ENCODE measurements around the gene PVRIG. TPM values are rescaled to one million over a fixed set of nuclear protein-coding genes. Genes with fewer than 3 reads are reported as not detected.

PVRIG gene
- total and polyA plus RNA-seq, 2 experiments from 2014 or later: 1.4 TPM; not detected in 1

DNA sequence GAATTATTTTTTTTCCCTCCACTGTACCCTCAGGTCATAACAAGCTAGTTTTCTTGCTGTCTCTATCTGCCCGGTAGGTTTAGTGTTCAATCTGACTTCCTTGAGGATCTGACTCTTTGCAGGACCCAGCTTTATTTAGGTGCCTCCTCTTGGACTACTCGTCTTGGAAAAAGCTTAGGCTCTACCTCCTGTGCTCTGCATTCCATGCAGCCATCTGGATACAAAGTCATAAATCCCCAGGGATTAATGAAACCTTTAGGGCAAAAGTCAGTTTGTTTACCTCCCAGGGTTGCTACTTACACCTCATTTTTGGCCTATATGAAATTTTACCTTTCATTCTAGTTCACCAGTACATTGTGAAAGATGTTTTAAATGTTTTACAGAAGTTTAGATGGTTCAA lies 34.0 kb upstream of the PVRIG start:
- Histone ChIP-seq H3K36me3 (replicated peaks; ENCODE audit: insufficient read depth, low read depth) (no peaks in the 10 kb centered on the region), H3K4me3 (no peak overlapping the region), H3K27ac (no peak overlapping the region), H3K4me1 (ENCODE audit: insufficient read depth) (no peaks in the 10 kb centered on the region), H3K4me2 (no peak overlapping the region), H4K20me1 (ENCODE audit: insufficient read depth, poor library complexity, severe bottlenecking) (no peaks in the 10 kb centered on the region), H3K27me3 (peaks cover 4% of the 10 kb centered on the region), H3K9me3 (ENCODE audit: low read depth) (no peaks in the 10 kb centered on the region), H3K79me2 (no peaks in the 10 kb centered on the region), H2AFZ (no peak overlapping the region), H3K9me2 (replicated peaks; ENCODE audit: insufficient read depth) (no peaks in the 10 kb centered on the region)
- no peak for DNase-seq (ENCODE audit: low spot score)
- WGBS (ENCODE audit: low lambda C conversion rate, missing lambda C conversion rate): 43% methylated on average over 2 of the region's 2 CpGs
- TF ChIP-seq, protein P1, sequence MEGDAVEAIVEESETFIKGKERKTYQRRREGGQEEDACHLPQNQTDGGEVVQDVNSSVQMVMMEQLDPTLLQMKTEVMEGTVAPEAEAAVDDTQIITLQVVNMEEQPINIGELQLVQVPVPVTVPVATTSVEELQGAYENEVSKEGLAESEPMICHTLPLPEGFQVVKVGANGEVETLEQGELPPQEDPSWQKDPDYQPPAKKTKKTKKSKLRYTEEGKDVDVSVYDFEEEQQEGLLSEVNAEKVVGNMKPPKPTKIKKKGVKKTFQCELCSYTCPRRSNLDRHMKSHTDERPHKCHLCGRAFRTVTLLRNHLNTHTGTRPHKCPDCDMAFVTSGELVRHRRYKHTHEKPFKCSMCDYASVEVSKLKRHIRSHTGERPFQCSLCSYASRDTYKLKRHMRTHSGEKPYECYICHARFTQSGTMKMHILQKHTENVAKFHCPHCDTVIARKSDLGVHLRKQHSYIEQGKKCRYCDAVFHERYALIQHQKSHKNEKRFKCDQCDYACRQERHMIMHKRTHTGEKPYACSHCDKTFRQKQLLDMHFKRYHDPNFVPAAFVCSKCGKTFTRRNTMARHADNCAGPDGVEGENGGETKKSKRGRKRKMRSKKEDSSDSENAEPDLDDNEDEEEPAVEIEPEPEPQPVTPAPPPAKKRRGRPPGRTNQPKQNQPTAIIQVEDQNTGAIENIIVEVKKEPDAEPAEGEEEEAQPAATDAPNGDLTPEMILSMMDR (IDR thresholded peaks at IDR 0.05; ENCODE audit: poor library complexity): no peak
- TF ChIP-seq EZH2phosphoT487 (IDR thresholded peaks at IDR 0.05; ENCODE audit: low read depth, severe bottlenecking, unreplicated experiment) (no peak), EZH2 (IDR thresholded peaks at IDR 0.05; ENCODE audit: borderline replicate concordance) (no peak)

DNA sequence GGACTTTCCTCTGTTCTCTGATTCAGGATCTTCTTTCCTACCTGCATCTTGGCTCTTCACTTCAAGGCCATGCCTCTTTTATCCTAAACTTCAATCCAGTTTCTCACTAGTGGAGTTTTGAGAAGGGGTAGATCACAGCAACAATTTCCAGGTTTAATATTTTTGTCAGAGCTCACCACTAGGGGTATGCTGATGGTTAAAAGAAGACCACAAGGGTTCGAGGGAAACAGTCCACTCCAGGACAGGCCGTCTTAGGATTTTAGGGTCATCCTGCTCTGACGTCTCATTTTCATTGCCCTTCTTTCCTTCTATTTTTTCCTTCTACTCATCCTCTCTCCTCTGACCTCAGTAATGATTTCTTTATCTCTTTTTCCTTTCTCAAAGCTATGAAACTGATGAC lies 30.7 kb upstream of the PVRIG start:
- Histone ChIP-seq H3K27me3 (no peaks in the 10 kb centered on the region), H3K4me3 (no peak overlapping the region), H3K36me3 (replicated peaks; ENCODE audit: insufficient read depth, low read depth) (no peaks in the 10 kb centered on the region), H3K4me1 (ENCODE audit: insufficient read depth) (no peaks in the 10 kb centered on the region), H3K79me2 (no peaks in the 10 kb centered on the region), H3K27ac (no peak overlapping the region), H3K9me2 (replicated peaks; ENCODE audit: insufficient read depth) (no peaks in the 10 kb centered on the region), H3K9me3 (ENCODE audit: low read depth) (no peaks in the 10 kb centered on the region), H4K20me1 (ENCODE audit: insufficient read depth, poor library complexity, severe bottlenecking) (no peaks in the 10 kb centered on the region), H3K4me2 (no peak overlapping the region), H2AFZ (no peak overlapping the region)
- DNase-seq (ENCODE audit: low spot score): no peak
- whole genome bisulfite sequencing (ENCODE audit: low lambda C conversion rate, missing lambda C conversion rate): 65% methylated on average over 3 of the region's 3 CpGs
- TF ChIP-seq EZH2phosphoT487 (IDR thresholded peaks at IDR 0.05; ENCODE audit: low read depth, severe bottlenecking, unreplicated experiment): no peak
- no peak for TF ChIP-seq EZH2 (IDR thresholded peaks at IDR 0.05; ENCODE audit: borderline replicate concordance)
- TF ChIP-seq, protein P1 (IDR thresholded peaks at IDR 0.05; ENCODE audit: poor library complexity): no peak

DNA sequence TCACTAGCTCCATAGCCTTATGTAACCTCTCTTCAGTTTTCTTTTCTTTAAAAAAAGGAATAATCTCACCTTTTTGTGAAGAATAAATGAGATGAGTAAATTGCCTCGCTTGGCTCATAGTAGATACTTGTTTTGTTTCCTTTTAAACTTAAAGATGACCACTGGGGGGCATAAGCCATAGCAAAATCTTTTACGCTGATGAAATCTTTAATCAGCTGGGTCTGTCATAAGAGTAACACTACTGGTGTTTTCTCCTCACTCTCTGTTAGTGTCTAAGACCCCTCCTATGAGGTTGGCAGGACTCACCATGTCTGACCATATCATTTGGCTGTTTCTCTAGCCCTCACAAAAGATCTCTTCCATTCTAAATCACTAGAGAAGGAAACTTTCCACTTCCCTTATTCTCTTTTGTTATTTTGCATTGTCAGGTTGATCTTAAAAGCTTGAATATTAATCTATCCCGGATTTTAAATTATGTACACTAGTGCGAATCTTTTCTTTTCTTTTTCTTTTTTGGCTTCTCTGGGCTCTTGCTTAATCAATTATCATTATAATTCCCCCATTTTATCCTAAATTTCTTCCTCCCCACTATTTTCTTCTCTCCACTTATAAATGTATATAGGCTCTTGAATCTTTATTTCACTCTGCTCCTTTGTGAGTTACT lies 29.6 kb upstream of the PVRIG start:
- Histone ChIP-seq H3K4me1 (ENCODE audit: insufficient read depth) (no peaks in the 10 kb centered on the region), H3K79me2 (no peaks in the 10 kb centered on the region), H3K4me2 (no peak overlapping the region), H3K27me3 (no peaks in the 10 kb centered on the region), H3K27ac (no peak overlapping the region), H2AFZ (no peak overlapping the region), H3K9me3 (ENCODE audit: low read depth) (no peaks in the 10 kb centered on the region), H3K9me2 (replicated peaks; ENCODE audit: insufficient read depth) (no peaks in the 10 kb centered on the region), H3K36me3 (replicated peaks; ENCODE audit: insufficient read depth, low read depth) (no peaks in the 10 kb centered on the region), H3K4me3 (no peak overlapping the region), H4K20me1 (ENCODE audit: insufficient read depth, poor library complexity, severe bottlenecking) (no peaks in the 10 kb centered on the region)
- WGBS (ENCODE audit: low lambda C conversion rate, missing lambda C conversion rate): 77% methylated on average over 4 of the region's 4 CpGs
- TF ChIP-seq, protein P1 (IDR thresholded peaks at IDR 0.05; ENCODE audit: poor library complexity): peak; percentile 41
- no peak for TF ChIP-seq EZH2 (IDR thresholded peaks at IDR 0.05; ENCODE audit: borderline replicate concordance)
- no peak for DNase-seq (ENCODE audit: low spot score)
